Peyer's patch (tissue), 4 donors: ENCODE results near the gene SSTR3.
A peak's percentile ranks its signal among the peaks of the same experiment; 100 is the strongest.

Source experiments
- POLR2A ChIP-seq, 2 donors: fragments of 450-650 bp; IDR thresholded peaks; one replicate each; pipeline ENCODE4 v1.5.1; 2017; ENCODE audit warnings: antibody characterized with exemption in 2 of 2, mild to moderate bottlenecking in 2 of 2, moderate library complexity in 2 of 2
- TF ChIP-seq, protein P1 (sequence below), 6 experiments: fragments of 450-650 bp in 4 of 6; fragments of 200-600 bp in 2 of 6; sonication (generic) in 1 of 6; IDR thresholded peaks; one replicate each; pipeline ENCODE4 v1.5.1; 2017 to 2019; ENCODE audit warnings: antibody characterized with exemption in 6 of 6, mild to moderate bottlenecking in 3 of 6, moderate library complexity in 1 of 6

DNA sequence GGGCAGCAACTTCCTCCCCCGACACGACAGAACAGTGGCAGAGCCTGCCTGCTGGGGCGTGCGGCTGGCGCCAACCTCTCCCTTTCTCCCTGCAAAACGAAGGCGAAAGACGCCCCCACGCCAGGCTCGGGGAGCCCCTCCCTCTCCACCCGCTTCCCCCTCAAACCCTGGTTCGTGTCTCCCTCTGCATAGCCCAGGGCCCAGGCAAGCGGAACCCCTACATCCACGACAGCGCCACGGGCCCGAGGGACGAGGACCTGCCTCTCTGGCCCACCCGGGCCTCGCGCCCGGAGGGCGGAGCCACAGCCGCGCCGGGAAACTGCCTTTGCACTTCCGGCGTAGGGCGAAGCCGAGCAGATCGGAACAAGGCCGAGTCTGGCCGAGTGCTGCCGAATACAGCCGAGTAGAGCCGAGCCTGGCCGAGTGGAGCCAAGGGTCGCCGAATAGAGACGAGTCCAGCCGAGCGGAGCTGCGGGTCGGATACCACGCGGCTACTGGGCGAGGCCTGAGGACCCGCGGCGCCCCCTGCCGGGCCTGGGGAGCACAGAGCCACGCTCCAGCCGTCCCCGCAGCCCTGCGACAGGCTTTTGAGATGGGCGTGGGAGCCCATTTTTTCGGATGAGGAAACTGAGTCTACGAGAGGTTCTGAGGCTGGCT, 13.0 kb downstream of the SSTR3 start:
- TF ChIP-seq, protein P1, sequence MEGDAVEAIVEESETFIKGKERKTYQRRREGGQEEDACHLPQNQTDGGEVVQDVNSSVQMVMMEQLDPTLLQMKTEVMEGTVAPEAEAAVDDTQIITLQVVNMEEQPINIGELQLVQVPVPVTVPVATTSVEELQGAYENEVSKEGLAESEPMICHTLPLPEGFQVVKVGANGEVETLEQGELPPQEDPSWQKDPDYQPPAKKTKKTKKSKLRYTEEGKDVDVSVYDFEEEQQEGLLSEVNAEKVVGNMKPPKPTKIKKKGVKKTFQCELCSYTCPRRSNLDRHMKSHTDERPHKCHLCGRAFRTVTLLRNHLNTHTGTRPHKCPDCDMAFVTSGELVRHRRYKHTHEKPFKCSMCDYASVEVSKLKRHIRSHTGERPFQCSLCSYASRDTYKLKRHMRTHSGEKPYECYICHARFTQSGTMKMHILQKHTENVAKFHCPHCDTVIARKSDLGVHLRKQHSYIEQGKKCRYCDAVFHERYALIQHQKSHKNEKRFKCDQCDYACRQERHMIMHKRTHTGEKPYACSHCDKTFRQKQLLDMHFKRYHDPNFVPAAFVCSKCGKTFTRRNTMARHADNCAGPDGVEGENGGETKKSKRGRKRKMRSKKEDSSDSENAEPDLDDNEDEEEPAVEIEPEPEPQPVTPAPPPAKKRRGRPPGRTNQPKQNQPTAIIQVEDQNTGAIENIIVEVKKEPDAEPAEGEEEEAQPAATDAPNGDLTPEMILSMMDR (IDR thresholded peaks at IDR 0.05): peak; percentile 87 to 97 (median 94)
- TF ChIP-seq POLR2A (IDR thresholded peaks at IDR 0.05): peak; percentile 98 to 99
